8988T (cell line): ENCODE results near the gene PERM1.
A peak's percentile ranks its signal among the peaks of the same experiment; 100 is the strongest.
"Not testable (repeated sequence)": the region's sequence is repeated elsewhere in the genome, so short reads cannot be mapped to it uniquely, and the experiment has no call there.

Experiments
- DNase-seq: peaks from one replicate; pipeline ENCODE4 v3.0.0; 2011

PERM1 gene

DNA sequence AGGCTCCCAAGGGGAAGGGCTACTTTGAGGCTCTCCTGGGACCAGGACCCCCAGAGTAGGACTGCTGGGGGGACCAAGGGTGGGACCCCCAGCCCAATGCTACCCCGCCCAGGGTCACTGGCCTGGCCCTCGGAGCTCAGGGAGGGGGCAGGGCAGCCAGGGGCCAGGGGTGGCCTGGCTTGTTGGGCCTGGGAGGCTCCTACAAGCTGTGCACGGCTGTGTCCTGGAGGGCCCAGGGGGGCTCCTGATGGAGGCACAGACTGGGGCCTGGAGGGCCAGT lies 15.8 kb upstream of the PERM1 start:
- no peak for DNase-seq

DNA sequence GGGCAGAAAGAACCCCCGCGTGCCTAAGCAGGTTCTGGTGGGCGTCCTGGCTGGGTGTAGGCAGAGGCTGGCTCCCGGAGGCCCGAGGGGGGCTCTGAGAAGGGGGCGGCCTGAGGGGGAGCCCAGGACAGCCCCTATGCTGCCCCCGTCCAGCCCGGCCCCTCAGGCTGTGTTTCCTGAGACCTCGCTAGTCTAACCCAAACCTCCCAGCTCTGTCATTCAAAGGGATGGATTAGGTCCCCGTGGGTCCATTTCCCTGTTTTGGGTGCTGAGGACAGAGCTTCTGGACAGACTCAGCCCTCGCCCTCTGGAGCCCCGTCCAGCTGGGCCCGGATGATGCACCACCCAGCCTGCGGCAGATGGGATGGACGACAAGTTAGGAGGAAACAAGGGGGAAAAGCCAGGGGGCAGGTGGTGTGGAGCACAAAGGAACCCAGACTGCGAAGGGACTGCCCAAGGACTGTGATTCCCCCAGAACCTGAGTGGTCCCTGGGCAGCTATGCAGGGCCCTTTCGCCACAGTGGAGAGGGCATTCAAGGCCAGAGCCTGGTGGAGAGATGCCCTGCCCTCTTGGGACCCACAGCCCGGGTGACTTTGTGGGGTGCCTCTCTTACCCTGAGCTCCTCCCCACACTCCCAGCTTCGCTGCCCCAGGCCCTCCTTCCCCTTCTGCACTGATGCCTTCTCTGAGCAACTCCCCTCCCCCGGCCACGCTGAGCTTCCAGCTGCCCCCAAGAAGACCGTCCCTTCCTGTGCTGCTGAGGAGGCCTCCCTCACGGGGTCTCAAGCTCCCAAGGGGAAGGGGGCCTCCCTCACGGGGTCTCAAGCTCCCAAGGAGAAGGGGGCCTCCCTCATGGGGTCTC lies 15.2 kb upstream of the PERM1 start:
- peak; percentile 18 for DNase-seq

DNA sequence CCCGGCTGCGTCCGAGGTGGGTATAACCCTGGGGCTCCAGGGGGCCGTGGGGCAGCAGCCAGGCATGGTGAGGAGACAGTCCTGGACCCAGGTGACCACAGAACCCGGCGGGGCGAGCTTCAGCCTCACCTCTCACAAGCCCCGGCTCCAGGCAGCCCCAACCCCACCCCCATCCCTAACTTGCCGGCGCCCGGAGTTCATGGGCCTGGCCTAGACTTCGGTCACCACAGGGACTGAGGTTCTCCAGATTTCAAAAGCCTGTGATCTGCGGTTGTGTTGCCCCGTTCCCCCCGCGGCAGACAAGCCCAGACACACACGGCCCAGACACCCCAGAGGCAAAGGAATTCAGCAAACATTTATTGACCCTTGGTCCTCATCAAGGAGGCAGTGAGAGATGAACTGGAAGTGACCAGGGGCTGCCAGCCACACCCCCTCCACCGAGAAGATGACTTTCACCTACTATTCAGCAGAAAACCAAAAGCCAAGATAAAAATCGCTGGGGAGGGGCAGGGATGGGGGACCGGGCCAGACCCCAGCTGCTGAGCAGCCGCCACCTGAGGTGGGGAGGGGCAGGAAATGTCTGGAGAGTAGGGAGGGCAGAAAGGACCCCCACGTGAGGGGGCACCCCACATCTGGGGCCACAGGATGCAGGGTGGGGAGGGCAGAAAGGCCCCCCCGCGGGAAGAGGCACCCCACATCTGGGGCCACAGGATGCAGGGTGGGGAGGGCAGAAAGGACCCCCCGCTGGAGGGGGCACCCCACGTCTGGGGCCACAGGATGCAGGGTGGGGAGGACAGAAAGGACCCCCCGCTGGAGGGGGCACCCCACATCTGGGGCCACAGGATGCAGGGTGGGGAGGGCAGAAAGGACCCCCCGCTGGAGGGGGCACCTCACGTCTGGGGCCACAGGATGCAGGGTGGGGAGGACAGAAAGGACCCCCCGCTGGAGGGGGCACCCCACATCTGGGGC lies 14.1 kb upstream of the PERM1 start:
- DNase-seq: no peak

DNA sequence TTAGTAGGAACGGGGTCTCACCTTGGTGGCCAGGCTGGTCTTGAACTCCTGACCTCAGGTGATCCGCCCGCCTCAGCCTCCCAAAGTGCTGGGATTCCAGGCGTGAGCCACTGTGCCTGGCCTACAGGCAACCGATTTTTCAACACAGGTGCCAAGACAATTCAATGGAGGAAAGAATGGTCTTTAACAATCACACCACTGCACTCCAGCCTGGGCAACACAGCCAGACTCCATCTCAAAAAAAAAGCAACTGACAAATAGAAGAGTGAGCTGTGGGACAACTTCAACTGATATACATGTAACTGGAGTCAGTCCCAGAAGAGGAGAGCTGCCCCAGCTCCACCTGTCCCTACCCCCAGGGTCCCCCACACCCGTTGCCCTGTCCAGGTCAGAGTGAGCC lies 12.7 kb upstream of the PERM1 start:
- DNase-seq: not testable (repeated sequence)

DNA sequence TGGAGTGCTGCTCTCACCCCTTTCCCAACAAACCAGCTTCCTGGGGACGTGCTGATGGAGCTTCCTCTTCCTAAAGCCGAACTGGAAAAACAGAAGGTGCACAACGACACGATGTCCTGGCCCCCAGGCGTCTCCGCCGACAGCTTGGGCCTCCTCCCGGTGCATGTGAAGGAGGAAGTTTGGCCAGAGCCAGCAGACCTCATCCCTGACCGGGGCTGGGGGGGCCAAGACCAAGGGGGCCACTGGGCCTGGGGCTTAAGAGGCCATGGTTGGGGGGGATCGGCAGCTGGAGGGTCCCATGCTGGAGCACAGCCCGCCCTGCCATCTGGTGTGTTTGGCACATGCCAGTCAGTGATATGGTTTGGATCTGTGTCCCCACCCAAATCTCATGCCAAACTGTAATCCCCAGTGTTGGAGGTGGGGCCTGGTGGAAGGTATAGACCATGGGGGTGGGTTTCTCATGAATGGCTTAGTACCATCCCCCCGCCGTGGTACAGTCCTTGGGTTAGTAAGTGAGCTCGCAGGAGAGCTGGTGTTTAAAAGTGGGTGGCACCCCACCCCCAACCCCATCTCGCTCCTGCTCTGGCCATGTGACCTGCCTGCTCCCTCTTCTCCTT lies 11.6 kb upstream of the PERM1 start:
- no peak for DNase-seq

DNA sequence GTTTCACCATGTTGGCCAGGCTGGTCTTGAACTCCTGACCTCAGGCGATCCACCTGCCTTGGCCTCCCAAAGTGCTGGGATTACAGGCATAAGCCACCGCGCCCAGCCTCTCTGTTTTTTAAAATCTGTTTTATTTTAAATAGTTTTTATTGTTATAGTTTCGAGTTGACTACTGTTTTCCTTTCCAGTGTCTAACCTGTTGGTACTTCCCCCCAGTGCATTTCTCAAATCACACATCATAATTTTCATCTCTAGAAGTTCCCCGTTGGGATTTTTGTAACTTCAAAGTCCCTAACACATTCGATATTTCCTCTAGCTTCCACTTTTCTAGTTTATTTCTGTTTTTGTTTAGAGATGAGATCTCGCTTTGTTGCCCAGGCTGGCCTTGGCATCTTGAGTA lies 10.5 kb upstream of the PERM1 start:
- DNase-seq: no peak

DNA sequence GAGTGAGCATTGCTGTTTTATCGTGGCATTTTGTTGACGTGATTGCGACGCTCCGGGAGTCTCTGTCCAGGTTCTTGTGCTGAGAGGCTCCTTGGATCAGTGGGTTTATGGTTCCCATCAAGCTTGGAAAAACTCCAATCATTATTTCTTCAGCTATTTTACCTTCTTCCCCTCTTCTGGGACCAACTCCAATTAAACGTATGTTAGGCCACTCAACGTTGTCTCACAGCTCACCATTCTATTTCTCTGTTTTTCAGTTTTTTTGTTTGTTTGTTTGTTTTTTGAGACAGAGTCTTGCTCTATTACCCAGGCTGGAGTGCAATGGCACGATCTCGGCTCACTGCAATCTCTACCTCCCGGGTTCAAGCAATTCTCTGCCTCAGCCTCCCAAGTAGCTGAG lies 10.0 kb upstream of the PERM1 start:
- DNase-seq: no peak

DNA sequence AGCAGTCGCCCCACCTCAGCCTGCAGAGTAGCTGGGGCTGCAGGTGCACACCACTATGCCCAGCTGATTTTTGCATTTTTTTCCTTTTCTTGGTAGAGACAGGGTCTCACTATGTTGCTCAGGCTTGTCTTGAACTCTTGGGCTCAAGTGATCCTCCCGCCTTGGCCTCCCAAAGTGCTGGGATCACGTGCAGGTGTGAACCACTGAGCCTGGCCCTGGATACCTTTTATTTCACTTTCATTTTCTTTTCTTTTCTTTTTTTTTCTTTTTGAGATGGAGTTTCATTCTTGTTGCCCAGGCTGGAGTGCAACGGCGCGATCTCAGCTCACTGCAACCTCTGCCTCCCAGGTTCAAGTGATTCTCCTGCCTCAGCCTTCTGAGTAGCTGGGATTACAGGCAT lies 9.4 kb upstream of the PERM1 start:
- DNase-seq: not testable (repeated sequence)

DNA sequence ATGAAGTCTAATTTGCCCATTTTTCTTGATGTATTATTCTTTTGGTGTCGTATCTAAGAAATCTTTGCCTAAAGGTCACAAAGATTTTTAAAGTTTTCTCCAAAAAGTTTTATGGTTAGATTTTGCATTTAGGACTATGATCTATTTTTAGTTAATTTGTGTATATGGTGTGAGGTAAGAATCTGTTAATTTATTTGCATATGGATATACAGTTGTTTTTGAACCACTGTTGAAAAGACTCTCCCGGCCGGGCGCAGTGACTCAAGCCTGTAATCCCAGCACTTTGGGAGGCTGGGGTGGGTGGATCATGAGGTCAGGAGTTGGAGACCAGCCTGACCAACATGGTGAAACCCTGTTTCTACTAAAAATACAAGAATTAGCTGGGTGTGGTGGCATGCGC lies 6.2 kb upstream of the PERM1 start:
- not testable (repeated sequence) for DNase-seq

- no peak for DNase-seq
These were observed 3.2 kb upstream of the PERM1 start for GRCh38 chr1:985126-985525.

DNA sequence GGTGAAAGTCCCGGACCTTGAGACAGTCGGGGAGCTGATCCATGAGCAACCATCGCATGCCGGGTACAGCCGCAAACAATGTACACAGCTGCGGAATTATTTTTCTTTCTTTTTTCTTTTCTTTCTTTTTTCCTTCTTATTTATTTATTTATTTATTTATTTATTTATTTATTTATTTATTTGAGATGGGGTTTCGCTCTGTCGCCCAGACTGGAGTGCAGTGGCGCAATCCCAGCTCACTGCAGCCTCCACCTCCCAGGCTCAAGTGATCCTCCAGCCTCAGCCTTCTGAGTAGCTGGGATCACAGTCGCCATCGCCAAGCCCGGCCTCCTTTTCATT lies 2.6 kb upstream of the PERM1 start:
- no peak for DNase-seq

DNA sequence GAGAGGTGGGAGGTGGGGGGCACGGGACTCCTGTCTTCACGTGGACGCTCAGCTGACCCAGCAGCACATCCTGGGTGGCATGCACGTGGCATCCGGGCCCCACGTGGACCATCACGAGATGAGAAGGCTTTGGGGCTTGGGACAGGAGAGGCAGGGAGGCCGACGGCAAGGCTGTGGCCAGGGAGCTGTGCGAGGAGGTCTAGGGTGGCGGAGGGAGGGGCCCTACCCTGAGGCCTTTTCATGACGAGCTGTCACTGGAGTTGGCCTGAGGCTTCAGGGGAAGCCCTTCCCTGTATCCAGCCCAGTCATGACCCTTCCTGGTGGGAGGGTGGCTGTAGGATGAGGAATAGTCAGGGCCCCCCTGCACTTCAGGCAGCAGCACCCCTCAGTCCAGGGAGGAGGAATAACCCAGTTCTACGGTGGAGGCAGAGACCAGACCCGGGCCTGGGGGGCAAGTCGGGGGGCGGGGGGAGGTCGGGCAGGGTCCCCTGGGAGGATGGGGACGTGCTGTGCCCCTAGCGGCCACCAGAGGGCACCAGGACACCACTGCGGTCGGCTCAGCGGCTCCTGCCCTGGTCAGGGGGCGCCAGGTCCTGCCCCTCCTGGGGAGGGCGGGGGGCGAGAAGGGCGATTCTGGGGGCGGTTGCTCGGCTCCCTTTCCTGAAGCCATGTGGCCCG lies 2.0 kb upstream of the PERM1 start:
- peak; percentile 67 for DNase-seq

DNA sequence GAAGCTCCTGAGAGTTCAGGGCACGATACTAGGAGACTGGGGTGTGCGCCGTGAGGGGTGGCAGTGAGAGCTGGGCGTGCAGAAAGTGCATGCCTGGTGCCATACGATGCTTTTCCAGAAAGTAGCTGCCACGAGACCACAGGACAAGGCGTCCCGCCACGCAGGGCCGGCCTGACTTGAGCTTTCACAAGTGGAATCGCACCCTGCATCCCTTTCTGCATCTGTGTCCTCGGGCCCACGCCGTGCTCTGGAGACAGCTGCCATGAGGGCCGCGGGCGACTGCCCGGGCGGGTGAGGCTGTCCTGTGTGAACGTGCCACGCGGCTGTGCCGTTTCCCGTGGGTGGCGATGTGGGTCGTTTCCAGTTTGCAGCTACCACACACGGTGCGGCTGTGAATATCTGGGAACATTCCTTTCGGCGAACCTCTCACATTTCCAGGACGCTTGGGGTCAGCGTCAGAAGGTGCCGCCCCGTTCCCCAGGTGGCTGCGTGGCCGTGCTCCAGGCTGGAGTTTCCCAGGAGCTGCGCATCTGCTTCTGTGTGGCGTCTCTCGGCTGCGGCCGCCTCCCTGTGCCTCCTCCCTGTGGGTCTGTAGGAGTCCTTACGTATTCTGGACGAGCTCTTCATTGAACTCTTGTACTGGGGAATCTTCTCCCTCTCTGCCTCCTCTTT lies 1.0 kb upstream of the PERM1 start:
- DNase-seq: peak; percentile 6

DNA sequence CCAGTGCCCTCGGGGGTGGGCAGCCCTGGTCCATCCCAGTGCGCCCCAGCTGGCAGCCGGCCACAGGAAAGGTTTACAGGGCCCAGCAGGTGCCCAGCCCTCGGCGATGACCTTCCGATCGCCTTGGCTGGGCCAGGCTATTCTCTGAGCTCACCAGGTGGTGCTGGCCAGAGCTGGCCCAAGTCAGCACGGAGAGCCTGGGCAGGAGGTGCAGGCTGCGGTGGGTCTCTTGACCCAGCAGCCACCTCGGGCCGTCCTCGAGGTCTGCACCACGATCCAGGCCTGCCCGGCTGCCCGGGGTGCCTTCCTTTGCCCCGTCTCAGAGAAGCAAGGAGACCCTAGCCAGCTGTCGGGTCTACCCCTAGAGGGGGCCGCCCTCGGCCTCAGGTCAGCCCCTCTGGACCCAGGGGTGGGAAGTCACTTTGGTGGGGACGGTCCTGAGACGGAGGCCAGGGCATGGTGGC lies 370 bp downstream of the PERM1 start:
- no peak for DNase-seq

- DNase-seq: no peak
These were observed 1.1 kb downstream of the PERM1 start for GRCh38 chr1:980602-981395.

DNA sequence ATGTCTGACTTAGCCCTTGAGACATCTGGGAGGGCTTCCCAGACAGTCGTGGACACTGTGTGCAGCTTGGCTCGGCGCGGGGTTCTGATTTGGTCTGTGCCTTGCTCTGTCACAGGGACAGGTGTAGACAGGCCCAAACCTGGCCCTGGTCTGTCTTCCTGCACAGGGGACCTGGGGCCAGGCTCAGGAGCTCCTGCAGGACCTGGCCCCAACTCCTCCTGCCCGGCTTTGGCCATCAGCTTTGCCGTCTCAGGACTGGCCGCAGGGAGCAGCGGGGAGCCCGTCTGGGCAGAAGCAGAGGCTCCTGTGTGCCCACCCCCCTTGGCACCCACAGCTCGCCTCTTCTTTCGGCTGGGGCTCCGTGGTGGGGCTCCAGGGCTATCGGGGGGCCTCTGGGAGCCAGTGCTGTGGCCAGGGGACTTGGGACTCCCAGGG lies 1.7 kb downstream of the PERM1 start:
- no peak for DNase-seq

GRCh38 chr1:979744-980072 lies 2.2 kb downstream of the PERM1 start:
- no peak for DNase-seq

- no peak for DNase-seq
These were observed 2.8 kb downstream of the PERM1 start for GRCh38 chr1:978835-979743.

DNA sequence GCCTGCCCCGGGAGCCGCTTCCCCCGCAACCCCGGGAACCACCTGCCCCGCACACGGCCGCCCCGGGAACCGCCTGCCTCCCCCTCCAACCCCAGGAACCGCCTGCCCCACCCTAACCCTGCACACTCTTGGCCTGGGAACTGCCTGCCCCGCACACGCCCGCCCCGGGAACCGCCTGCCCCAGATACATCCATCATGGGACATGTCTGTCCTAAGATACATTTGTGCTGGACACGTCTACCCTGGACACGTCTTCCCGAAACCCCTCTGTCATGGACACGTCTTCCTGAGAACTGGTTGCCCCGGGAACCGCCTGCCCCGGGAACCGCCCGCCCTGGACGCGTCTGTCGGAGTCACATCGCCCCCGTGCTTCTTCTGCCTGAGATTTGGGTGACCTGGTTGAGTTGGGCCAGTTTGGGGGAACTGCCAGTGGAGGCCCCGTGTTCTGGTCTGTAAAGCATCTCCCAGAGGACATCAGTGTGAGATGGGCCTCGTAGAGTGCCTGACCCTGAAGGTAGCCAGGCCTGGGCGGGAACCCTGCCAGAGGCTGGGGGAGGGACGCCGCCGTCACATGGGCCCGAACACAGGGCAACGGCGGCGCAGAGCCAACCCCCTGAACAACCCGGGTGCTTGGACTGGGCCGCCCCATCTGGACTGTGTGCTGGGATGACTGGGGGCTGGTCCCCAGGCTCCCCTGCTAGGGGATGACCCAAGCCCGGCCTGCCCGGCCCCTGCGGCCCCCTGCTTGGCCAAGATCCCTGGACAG lies 3.6 kb downstream of the PERM1 start:
- DNase-seq: no peak

- not testable (repeated sequence) for DNase-seq
These were observed 5.1 kb downstream of the PERM1 start for GRCh38 chr1:976791-977190.
